Activated T-helper 1 cell treated with Interleukin-2 at 50 U/mL for 16 hours (primary cell): Measurements from ENCODE around the gene TACC2.
"Not testable (repeated sequence)": the region's sequence is repeated elsewhere in the genome, so short reads cannot be mapped to it uniquely, and the experiment has no call there.

ENCODE experiments used
- DNase-seq: peaks from one replicate; pipeline ENCODE4 v3.0.0-alpha.2; 2020; ENCODE audit warnings: low read depth

Gene TACC2

DNA sequence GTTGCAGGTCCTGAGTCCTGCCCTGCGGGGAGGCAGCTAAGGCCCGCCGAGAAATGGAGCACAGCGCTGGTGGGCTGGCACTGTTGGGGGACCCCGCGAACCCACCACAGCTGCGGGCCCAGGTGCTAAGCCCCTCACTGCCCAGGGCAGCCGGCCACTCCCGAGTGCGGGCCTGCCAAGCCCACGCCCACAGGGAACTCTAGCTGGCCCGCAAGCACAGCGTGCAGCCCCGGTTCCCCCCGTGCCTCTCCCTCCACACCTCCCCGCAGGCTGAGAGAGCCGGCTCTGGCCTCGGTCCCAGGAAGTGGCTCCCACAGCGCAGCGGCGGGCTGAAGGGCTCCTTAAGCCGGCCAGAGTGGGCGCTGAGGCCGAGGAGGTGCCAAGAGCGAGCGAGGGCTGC, 10.5 kb upstream of the TACC2 start:
- DNase-seq, result no peak

DNA sequence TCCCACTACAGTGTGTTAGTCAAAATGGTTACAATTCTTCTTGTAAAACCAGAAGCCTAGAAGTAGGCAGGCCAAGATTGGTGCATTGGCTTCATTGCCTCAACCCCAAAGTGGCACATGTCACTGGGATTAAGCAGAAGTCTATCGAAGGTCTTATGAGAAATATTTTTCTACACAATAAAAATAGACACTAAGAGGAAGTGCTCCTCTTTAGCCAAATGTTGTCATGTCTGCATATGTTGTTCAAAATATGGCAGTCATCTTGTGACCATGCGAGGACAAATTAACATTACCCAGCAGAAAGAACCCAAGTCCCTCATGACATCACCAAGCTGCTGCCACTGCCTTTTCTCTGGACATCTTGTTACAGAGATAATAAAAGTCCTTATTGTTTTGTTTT, 7.6 kb upstream of the TACC2 start:
- no peak for DNase-seq

DNA sequence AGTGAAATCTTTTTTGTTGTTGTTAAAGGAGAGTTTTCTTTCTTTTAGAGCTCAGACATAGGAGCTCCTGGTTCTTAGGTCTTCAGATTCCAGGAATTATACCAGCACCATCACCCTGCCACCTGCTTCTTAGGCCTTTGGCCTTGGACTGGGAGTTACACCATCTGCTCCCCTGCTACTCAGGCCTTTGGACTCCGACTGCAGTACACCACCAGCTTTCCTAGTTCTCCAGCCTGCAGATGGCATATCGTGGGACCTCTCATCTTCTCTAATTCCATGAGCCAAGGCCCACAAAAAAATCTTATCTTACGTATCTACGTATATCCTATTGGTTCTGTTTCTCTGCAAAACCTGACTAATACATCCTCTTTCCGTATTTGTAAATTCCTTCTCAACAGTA, 5.1 kb upstream of the TACC2 start:
- no peak for DNase-seq

DNA sequence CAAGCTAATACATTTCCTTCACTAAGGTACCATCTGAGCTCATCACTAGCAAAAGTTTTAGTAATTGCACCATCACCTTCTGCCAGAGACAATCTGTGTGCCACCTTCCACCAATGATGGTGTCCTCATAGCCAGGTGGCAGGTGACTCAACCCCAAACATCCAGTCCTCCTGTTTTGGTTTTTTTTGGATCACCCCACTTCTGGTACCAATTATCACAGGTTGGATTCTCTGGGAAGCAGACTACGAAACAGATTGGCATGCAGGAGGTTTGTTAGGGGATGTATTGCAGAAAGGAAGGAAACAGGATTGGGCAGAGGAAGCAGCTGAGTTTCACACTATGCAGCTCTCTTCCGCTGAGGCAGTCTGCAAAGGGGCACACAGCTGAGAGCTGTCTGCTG, 4.5 kb upstream of the TACC2 start:
- no peak for DNase-seq

DNA sequence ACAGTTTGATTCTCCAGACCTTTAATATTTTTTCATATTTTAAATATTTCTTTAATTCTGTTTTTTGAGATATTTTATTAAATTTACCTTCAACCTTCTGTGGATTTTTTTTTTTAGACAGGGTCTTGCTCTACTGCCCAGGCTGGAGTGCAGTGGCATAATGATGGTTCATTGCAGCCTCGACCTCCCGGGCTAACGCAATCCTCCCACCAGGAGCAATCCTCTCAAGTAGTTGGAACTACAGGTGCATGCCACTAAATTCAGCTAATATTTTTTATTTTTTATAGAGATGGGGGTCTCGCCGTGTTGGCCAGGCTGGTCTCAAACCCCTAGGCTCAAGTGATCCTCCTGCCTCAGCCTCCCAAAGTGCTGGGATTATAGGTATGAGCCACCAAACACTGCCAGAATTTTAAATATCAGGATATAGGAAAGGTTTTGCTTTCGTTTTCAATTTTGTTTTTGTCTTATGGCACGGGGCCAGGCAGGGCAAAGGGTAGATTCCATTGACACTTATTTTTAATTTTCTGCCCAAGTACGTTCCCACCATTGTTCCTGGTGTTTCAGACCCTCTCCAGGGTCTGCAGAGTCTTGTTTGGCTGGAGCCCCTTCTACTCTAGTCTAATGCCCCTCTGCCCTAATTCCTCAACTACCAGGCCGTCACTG, 1.2 kb downstream of the TACC2 start:
- DNase-seq, result no peak

DNA sequence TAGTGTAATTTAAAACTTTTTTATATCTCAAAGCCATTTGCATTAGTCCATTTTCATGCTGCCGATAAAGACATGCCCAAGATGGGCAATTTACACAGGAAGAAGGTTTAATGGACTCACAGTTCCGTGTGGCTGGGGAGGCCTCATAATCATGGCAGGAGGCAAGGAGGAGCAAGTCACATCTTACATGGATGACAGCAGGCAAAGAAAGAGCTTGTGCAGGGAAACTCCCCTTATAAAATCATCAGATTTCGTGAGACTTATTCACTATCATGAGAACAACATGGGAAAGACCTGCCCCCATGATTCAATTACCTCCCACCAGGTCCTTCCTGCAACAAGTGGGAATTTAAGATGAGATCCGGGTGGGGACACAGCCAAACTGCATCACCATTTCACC, 2.8 kb downstream of the TACC2 start:
- DNase-seq, result not testable (repeated sequence)

DNA sequence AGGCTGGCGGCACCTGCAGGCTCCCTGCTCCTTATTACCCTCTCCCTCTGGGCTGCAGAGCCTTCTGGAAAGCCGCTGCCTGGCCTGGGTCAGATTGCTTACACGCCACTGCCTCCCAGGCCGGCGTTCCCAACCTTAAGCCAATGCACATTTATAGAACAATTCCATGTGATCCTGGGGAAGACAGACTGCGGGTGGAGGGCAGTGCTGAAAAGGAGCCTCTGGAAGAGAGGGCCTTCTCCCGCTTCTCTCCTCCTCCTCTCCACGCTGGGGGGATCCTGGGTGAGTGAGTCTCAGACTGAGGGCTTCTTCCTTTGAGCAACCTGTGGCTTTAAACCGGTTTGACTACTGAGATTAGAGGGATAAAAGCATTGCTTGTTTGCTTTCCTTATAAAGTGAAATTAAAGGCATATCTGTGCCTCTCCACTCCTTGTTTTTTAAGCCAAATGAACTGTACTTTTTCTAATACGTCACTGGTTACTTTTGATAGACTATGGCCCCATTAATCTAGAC, 5.5 kb downstream of the TACC2 start:
- DNase-seq, result no peak

DNA sequence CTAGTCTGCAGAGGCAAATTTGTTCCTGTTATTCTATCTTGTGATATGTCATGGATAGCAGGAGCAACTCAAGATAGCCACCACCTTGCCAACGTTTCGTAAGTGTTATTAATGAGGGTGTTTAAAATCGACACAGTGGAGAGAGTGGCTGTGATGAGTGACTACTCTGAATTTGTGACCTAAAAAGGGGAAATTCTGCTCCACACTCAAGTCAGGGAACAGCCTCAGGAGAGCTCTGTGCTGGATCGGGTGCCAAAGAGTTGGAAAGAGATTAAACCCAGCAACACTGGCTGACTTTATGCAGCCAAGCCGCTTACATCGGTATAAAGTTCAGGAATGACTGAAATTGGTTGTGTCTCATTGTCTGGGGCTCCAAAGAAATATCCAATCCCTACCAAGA, 9.5 kb downstream of the TACC2 start:
- DNase-seq, result no peak

DNA sequence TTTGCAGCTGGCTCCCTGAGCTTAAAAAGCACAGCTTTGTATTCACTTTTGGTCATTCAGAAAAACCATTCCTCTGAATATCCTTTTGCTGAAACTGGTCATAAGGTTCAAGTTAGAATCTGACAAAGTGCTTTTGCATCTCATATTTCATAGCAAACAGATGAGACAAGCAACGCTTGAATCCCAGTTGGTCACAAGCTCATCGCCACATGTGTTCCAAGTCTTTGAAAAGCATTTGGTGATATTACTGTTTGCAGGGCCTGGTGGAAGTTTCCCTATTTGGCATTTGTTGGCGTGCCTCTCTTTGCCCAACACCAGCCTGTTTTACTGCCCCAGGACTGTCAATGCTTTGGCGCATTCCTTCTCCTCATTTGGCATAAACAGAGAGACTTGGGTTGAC, 10.3 kb downstream of the TACC2 start:
- no peak for DNase-seq

DNA sequence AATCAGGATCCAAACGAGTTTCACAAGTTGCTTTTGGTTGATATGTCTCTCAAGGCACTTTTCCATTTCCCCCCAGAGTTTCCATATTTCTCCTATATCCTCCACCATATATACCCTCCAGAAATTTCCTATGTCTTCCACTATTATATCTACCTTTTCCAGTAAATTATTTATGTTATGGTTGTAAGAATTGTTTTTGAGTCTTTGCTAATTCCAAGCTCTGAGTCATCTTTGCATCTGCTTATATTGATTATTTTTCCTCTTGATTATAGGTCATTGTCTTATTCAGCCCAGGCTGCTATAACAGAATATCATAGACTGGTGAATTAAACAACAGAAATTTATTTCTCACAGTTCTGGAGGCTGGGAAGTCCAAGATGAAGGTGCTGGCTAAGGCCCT, 12.7 kb downstream of the TACC2 start:
- DNase-seq, result no peak

DNA sequence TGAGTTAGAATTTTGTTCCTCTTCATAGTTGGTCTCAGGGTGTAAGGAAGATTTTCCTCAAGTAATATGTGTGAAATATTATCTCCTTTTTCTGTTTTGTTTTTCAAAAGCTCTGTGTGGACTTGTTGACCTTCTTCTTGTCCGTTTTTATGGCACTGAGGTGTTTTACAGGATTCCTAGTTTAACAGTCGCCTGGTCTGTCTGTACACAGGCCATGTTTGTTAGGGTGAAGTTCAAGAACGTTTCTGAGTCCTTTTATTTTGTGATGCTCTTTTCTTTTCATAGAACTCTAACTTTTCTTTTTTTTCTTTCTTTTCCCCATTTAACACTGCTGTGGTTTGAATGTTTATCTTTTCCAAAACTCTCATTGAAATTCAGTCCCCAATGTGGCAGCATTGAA, 18.5 kb downstream of the TACC2 start:
- DNase-seq, result no peak

DNA sequence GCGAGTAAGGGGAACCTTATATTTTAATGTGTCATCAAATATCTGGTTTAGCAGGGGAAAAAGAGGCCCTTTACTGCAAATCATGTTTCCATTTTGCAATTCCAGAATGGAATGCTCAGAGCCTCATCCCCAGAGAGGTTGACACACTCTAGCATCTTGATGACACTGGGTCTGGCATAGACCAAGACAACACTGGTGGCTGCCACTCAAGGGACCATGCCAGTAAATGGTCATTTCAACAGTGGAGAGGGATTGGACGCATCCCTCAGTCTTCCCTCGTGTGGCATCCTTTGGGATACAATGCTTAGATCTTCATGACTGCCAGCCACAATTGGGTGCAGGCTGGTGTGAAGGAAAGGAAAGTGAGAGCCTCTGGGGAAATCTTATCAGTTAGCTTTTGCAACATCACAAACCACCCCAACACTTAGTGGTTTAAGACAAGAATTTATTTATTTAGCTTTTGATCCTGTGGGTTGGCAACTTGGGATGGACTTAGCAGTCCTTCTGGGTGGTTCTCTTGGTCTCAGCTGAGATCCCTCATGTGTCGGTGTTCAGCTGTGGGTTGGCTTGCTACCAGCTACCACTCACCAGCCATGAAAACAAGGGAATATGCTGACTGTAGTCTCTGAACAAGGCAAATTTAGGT, 21.6 kb downstream of the TACC2 start:
- DNase-seq, result no peak

DNA sequence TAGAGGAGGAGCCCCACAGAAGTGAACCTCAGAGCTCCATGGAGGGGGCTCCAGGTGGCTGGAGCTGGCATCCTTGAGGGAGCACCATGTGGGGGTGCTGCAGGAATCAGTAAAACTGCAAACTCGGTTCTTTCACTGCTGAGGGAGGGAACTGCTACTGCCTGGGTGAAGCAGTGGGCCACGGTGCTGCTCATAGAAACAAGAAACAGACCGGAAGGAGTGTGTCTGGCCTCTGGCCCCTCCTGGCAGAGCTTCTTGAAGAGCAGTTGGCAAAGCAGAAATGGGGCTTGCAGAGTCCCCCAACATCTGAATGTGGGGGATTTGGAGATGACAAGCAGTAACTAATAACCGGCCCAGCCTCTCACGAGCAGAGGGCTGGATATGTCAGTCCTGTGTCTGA, 23.8 kb downstream of the TACC2 start:
- no peak for DNase-seq

DNA sequence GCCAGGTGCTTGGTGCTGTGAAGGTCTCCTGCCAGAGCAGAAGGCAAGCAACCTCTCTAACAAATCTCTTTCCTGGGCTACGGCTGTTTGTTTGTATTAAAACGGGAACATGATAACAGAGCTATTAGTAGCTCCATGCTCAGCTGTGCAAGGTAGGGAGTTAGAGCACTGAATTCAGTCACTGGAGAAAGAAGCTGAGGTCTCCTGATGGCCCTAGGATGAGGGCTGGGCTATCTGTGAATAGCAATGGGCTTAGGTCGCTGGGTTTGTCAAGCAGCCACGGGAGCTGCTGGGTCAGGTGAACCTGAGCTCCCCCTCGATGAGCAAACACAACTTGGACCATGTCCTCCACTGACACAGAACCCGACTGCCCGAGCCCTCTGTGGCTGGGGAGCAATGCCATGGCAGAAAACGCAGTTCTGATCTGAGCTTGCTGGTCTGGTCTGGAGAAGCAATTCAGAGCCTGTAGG, 24.4 kb downstream of the TACC2 start:
- no peak for DNase-seq

DNA sequence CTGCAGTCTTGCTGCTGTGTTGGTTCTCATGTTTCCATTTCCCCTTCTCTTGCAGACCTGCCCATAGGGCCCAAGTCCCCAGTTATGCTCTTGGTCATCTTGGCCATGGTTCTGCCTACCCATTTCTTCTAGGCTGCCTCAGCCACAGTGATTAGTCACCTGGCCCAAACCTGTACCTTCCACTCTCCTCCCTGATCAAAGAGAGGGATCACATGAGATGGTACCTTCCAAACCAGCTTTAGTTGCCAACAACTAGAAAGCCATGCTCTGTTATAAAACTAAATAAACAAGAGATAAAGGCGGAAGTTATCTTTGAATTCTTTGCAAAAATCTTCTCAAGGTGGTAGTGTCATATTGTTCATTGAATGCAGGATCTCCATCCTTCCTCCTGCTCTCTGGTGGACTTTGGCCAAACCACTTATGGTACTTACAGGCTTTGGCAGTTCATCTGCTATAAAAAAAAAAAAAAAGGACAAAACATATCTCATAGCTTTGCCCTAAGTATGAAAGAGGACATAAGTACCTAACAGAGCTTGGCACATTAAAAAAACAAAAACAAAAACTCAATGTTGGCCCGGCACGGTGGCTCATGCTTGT, 25.8 kb downstream of the TACC2 start:
- no peak for DNase-seq

DNA sequence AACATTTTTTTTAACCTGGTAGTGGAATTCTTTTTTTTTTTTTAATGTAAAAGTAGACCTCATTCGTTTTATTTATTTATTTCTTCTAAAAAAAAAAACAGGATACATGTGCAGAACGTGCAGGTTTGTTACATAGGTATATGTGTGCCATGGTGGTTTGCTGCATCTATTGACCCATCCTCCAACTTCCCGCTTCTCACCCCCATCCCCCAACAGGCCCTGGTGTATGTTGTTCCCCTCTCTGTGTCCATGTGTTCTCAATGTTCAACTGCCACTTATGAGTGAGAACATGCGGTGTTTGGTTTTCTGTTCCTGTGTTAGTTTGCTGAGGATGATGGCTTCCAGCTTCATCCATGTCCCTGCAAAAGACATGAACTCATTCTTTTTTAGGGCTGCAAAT, 29.0 kb downstream of the TACC2 start:
- not testable (repeated sequence) for DNase-seq

DNA sequence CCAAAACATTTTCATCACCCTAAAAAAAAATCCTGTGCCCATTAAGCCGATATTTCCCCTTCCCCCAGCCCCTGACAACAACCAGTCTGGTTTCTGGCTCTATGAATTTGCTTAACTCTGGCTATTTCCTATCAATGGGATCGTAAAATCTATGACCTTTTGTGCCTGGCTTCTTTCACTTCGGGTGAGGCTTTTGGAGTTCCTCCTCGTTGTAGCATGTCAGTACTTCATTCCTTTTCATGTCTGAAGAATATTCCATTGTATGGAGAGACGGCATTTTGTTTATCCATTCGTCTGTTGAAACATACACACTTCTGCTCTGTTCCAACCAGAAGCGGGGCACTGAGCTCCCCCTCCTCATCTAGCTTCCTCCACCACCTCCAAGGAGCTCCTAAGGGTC, 29.5 kb downstream of the TACC2 start:
- no peak for DNase-seq

DNA sequence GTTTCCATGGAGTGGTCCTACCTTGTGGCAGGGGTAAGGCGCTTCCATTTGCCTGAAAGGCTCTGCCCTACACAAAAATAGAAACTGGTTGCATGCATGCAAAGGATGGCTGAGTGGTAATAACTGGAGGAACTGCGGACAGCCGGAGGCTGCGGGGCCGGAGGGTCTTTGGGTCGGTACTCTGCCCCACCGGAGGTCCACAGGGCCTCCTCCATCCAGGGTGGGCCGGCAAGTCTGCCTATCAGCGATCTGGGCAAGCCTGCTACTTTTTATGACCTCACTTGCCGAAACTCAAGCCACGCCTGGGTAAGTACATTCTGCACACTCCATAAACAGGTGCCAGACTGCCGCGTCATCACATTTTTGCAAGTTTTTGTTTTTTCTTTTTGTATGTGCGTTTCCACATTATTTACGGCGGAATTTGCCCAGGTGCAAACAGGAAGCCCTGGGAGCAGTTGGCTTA, 30.0 kb downstream of the TACC2 start:
- DNase-seq, result no peak

DNA sequence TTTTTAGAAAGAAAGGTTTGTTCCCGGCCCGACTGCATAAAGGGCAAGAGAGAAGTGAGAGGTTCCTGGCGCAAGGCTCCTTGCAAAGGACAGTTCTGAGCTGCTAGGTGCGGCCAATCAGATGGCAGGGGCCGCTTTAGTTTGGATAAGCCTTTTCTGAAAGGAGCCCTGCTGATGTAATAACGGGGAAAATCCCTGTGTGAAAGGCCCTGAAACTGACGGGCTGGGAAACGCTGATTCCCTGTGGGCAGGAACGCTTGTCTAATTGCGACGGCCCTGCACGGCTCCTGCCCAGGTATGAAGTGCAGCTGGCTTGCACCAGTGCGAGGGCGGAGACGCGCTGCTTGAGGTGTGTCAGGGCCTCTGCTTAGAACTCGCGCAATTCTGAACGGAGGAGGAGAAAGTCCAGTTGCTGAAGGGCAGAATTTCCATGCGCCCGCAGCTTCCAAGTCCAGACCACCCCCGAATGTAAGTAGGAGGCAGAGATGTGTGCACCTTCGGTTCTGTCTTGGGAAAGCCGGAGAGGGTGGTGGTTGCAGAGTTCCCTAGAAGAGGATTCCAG, 30.5 kb downstream of the TACC2 start:
- no peak for DNase-seq

DNA sequence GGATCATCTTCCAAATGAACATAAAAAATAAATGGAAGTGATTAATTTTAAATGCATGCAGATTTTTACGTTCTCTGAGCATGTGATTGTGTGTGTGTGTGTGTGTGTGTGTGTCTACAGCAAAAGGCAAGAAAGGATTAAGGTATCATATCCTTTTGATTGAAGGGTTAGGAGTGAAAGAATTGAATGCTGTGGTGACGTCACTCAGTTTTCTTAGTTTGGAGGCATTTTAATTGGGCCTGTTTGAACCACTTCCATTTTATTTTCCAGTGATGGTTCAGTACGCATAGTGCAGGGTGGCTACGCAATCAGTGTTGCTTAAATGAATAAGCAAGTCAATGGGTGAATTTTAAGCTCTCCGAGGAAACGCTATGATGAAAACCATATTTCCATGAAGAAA, 31.3 kb downstream of the TACC2 start:
- DNase-seq, result no peak

DNA sequence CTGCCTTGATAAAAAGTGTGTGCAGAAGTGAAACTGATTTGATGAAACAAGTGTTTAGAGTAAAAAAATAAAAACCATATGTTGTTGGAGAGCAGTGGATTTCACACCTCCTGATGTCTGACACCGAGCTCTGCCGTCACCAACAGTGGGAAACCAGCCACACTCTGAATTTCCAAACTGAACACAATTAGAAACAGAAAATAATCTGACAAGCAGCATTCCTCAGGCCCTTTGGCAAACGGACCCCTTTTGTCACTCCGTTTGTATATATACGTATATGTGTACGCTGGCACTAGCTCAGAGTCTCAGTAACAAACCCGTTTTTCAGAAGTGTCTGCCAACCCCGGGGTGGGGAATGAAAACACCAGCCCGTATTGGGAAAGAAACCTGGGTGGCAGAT, 32.4 kb downstream of the TACC2 start:
- no peak for DNase-seq

DNA sequence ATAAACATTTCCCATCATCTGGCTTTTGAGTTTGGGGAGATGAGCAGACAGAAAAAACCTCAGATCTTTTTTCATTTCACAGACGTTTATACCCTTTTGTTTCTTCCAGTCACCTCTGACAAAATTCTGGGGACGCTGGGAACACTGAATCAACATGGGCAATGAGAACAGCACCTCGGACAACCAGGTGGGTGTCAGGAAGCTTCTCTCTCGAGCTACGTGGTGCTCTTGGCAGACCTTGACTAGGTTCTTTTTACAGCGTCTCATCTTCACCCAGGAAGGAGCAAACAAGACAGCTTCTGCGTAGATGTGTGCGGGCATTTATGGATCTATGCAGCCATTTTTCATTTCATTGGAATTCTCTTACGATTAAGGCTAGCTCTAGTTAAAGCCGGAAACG, 32.9 kb downstream of the TACC2 start:
- DNase-seq, result no peak

DNA sequence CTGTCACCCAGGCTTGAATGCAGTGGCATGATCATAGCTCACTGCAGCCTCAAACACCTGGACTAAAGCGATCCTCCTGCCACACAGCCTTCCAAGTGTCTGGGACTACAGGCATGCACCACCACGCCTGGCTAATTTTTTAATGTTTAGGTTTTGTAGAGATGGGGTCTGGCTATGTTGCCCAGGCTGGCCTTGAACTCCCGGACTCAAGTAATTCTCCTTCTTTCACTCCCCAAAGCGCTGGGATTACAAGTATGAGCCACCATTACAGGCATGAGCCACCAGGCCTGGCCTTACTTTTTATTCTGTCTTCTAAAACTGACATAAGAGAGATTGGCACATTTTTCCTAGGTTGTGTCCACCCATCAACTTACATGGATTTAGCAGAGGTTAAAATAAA, 33.3 kb downstream of the TACC2 start:
- no peak for DNase-seq
